Cardiac fibroblast (primary cell): Measurements from ENCODE around the gene SELENOH.
"Not testable (repeated sequence)": the region's sequence is repeated elsewhere in the genome, so short reads cannot be mapped to it uniquely, and the experiment has no call there.

Source experiments
- DNase-seq, 2 donors: peaks; one replicate each; pipeline versions ENCODE4 v3.0.0 to v3.0.0-alpha.2; 2010; ENCODE audit warnings: low read depth in 2 of 2
- H3K4me3 ChIP-seq, 2 donors: replicated peaks in 1 of 2; 1 replicate in 1 of 2; 2 replicates in 1 of 2; pipeline ENCODE4 v1.5.1; 2011; ENCODE audit warnings: low read depth in 2 of 2, low read length in 2 of 2, mild to moderate bottlenecking in 2 of 2, moderate library complexity in 1 of 2
- TF ChIP-seq, protein P1 (sequence below): IDR thresholded peaks from one replicate; pipeline ENCODE4 v1.5.1; 2011; ENCODE audit warnings: low read depth, mild to moderate bottlenecking, low read length, inconsistent platforms

Gene SELENOH

GRCh38 chr11:57709802-57710367, 31.4 kb upstream of the SELENOH start:
- no peak overlapping the region for H3K4me3 ChIP-seq
- no peak for DNase-seq
- TF ChIP-seq, protein P1, sequence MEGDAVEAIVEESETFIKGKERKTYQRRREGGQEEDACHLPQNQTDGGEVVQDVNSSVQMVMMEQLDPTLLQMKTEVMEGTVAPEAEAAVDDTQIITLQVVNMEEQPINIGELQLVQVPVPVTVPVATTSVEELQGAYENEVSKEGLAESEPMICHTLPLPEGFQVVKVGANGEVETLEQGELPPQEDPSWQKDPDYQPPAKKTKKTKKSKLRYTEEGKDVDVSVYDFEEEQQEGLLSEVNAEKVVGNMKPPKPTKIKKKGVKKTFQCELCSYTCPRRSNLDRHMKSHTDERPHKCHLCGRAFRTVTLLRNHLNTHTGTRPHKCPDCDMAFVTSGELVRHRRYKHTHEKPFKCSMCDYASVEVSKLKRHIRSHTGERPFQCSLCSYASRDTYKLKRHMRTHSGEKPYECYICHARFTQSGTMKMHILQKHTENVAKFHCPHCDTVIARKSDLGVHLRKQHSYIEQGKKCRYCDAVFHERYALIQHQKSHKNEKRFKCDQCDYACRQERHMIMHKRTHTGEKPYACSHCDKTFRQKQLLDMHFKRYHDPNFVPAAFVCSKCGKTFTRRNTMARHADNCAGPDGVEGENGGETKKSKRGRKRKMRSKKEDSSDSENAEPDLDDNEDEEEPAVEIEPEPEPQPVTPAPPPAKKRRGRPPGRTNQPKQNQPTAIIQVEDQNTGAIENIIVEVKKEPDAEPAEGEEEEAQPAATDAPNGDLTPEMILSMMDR = no peak

DNA sequence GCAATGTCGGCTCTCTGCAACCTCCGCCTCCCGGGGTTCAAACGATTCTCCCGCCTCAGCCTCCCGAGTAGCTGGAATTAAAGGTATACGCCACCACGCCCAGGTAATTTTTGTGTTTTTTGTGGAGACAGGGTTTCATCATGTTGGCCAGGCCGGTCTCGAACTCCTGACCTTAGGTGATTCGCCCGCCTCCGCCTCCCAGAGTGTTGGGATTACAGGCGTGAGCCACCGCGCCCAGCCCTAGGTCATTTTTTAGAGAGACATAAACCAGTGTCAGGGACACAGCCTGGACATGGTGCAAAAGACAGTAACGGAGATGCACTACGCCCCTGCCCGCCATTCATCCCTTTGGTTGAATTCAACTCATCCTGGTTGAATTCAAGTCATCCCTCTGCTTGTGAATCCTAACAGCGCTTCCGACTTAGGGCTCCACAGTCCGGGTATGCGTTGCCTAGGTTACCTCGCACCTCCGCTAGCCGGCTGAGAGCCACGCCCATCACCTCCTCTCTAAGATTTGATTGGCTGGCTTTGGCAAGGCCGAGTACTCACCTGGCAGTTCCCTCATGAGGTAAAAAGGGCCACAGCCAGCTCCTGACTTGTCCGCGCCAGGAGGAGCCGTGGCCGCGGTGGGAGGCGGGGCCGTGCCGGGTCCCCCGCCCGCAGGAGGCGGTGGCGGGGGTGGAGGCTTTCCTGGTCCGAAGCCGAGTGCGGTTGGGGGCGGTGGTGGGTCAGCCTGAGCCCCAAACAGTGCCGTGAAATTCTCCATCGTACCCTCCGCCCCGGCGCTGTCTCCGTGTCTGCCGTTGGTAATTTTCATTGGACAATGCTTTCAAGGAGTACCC, 29.7 kb upstream of the SELENOH start, which contains the start of gene MED19:
MED19 (minus strand) TSS at position 802 of the 842 bp plus-strand sequence; CDS start at position 766, 36 bp downstream.
- DNase-seq = peak; percentile 74 to 77
- TF ChIP-seq, protein P1 = no peak

DNA sequence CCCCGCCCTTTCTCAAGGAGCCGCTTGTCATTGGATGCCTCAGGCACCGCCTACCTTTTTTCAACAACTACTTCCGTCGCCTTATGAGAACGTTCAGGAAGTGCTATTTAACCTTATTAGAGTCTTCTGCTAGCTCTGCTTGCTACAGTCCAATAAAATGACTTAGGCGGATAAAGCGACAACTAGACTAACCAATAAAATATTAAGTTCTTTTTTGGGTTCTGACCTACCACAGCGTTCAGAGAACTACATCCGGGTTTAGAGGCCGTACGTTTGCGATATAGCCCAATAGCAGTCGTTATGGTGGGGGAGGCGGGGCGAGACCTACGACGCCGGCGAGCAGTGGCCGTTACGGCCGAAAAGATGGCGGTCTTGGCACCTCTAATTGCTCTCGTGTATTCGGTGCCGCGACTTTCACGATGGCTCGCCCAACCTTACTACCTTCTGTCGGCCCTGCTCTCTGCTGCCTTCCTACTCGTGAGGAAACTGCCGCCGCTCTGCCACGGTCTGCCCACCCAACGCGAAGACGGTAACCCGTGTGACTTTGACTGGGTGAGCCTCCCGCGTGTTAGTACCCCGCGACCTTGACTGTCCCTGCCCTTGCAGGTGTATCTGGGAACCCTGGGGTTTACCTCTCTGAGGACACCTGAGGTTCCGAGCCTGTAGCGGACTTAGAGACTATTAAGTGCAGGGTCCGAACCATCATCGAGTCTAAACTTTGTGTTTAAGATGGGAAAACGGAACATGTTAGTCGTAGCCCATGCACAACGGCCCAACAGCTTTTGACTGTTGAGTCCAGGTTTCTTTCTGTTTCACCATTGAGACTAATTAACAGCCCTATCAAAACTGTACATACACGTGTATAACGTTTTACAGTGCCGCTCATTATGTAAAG, 28.8 kb upstream of the SELENOH start, which contains the start of gene TMX2:
TMX2 (plus strand) TSS at position 338 of the 895 bp plus-strand sequence; CDS start at position 364, 26 bp downstream.
- peak; percentile 99 to 100 for DNase-seq
- TF ChIP-seq, protein P1 = no peak
- H3K4me3 ChIP-seq = peak within 1 kb of the TSS; percentile 95 to 98

More for the DNA sequence above, 29.7 kb upstream of the SELENOH start, which contains the start of gene MED19:
- peak within 1 kb of the TSS; percentile 95 to 98 for H3K4me3 ChIP-seq

DNA sequence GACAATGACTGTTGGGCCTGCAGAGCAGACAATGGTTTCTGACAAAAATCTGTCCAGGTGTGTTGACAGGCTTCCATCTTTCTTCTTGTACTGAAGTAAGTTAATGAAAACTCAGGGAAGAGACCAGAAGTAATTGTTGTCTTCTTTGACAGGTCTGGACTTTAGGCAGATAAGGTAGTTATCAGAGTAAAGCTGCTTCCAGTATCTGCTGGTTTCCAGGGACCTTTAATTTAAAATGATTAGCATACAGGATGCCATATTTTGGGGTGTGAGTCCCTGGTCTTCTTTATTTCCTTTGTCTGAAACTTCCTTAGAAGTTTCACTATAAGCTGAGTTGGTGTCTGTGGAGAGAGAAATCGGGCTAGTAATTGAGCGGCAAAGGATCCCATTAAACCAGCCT, 27.5 kb upstream of the SELENOH start:
- no peak for DNase-seq
- TF ChIP-seq, protein P1 = no peak
- peak overlapping the region; percentile 95 to 98 for H3K4me3 ChIP-seq

- not testable (repeated sequence) for DNase-seq
Observed at GRCh38 chr11:57716726-57717125, 24.6 kb upstream of the SELENOH start.

DNA sequence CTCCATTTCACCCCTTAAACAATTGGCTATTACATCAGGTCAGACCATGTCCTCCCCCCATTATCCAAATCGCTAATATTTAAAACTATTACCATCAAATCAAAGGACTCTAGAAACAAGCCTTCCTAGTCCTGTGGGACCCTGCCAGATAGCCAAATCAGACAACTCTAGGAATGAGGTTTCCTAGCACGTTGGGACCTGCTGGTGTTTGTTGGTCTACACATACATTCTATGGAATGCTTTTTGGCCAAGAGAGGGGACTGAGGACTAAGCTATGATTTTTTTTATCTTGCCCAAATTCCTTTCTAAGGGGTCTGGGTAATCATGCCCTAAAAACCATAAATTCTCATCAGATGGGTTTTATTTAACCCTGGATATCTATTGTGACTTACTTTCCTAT, 14.1 kb upstream of the SELENOH start:
- no peak for DNase-seq
- TF ChIP-seq, protein P1 = no peak

More at GRCh38 chr11:57716726-57717125, 24.6 kb upstream of the SELENOH start:
- not testable (repeated sequence) for H3K4me3 ChIP-seq

More for the DNA sequence above, 14.1 kb upstream of the SELENOH start:
- no peak overlapping the region for H3K4me3 ChIP-seq
